ENCODE results near the gene DDX46.

DNA sequence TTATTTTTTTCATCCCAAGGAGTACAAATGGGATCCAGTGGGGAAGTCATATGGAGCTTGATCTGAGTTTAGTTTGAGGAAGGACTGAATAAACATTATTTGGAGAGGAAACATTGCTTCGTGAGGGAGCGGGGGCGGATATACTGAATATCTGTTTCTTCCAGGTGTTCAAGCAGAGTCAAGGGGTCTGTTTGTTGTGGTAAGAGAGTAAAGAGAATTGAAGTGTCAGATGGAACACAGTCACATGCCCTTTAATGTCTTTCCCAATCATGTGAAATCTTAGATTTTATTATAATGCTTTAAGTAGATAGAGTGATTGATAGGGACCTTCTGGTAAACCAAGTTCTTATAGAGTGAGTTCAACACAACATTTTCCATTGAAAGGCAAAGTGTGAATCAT is 33.7 kb downstream of the DDX46 start:
- no peak for TF ChIP-seq POLR2A (IDR thresholded peaks at IDR 0.05)
- TF ChIP-seq EP300 (IDR thresholded peaks at IDR 0.05) = no peak
- TF ChIP-seq POLR2AphosphoS5 (IDR thresholded peaks at IDR 0.05) = no peak
